ENCODE data around the gene CELSR3. TPM values are rescaled to one million over a fixed set of nuclear protein-coding genes. Genes with fewer than 3 reads are reported as not detected.

Gene CELSR3
- polyA plus RNA-seq, 2 of the 4 experiments (the other 2 are of a cell fraction), result 2.2 to 4.8 TPM

- CTCF ChIA-PET, result interaction anchor here (0.7 to 4.3 kb wide), 20 partner anchors 9 to 98 kb away, joined by 3 to 46 read pairs (median 6); partner anchors contain the start of genes CELSR3, COL7A1, TMEM89 and UCN2
- peak overlapping the region; percentile 81 for H3K4me2 ChIP-seq
- peak overlapping the region; percentile 69 to 97 for H3K27ac ChIP-seq
- peaks cover 16% of the 10 kb centered on the region for H3K4me1 ChIP-seq
- DNase-seq (ENCODE audit: low read depth in 1 of 2, low spot score in 1 of 2), result no peak
- TF ChIP-seq ELK1 (IDR thresholded peaks at IDR 0.05; ENCODE audit: low read depth, low read length), result no peak
- H3K9me3 ChIP-seq, result no peaks in the 10 kb centered on the region
- no peak for FAIRE-seq
- H3K4me3 ChIP-seq, result peak overlapping the region; percentile 82
- ATAC-seq, result no peak
- WGBS (ENCODE audit: missing lambda C conversion rate), result 70% methylated on average over 10 of the region's 10 CpGs
- POLR2A ChIA-PET, result interaction anchor here (0.6 to 2.1 kb wide), 2 partner anchors 26 to 122 kb away, joined by 3 to 9 read pairs; partner anchors contain the start of gene CELSR3
These were observed 26.5 kb downstream of the CELSR3 start for GRCh38 chr3:48636149-48636655.

GRCh38 chr3:48635222-48636021 is 27.3 kb downstream of the CELSR3 start, which contains the start of gene SLC26A6:
Gene SLC26A6, minus strand, starts transcription at chr3:48635461. Its CDS starts 68 bp downstream, at chr3:48635393.
- peak within 1 kb of the TSS; percentile 81 for H3K4me2 ChIP-seq
- ATAC-seq, result peak; percentile 90 to 97
- CTCF ChIA-PET, result interaction anchor here (0.5 to 4.3 kb wide), 30 partner anchors 9 to 177 kb away, joined by 3 to 46 read pairs (median 4); partner anchors contain the start of genes CELSR3, COL7A1, TMEM89 and UCN2
- DNase-seq (ENCODE audit: low read depth in 1 of 2, low spot score in 1 of 2), result peak; percentile 94 to 98
- WGBS (ENCODE audit: missing lambda C conversion rate), result 13% methylated on average over 7 of the region's 68 CpGs
- TF ChIP-seq POLR2A (IDR thresholded peaks at IDR 0.05; ENCODE audit: low read length), result peak; percentile 45
- peak; percentile 48 to 58 for TF ChIP-seq RAD21 (conservative IDR thresholded peaks at IDR 0.05 in 1 of 2, IDR thresholded peaks at IDR 0.05 in 1 of 2)
- TF ChIP-seq JUN (IDR thresholded peaks at IDR 0.05), result peak in 1 of 2 experiments; percentile 67; a peak in 3 of 5 replicates
- TF ChIP-seq ELK1 (IDR thresholded peaks at IDR 0.05; ENCODE audit: low read depth, low read length), result no peak
- peak; percentile 53 for TF ChIP-seq CTCF (IDR thresholded peaks at IDR 0.05)
- no peak for TF ChIP-seq FOXS1 (CRISPR knock-in tag; IDR thresholded peaks at IDR 0.05)
- no peak for TF ChIP-seq CEBPB (IDR thresholded peaks at IDR 0.05)
- TF ChIP-seq SMC3 (IDR thresholded peaks at IDR 0.05), result peak; percentile 39; the same call in 1 of the 3 replicates
- H3K4me1 ChIP-seq, result peaks cover 16% of the 10 kb centered on the region
- no peak for FAIRE-seq
- H3K4me3 ChIP-seq, result peak within 1 kb of the TSS; percentile 82
- POLR2A ChIA-PET, result interaction anchor here (0.6 to 2.1 kb wide), 4 partner anchors 10 to 162 kb away, joined by 3 to 9 read pairs (median 3); partner anchors contain the start of gene CELSR3
- peak within 1 kb of the TSS; percentile 79 to 97 for H3K27ac ChIP-seq
- no peaks in the 10 kb centered on the region for H3K9me3 ChIP-seq

- 100% methylated on average over 1 of the region's 30 CpGs for WGBS (ENCODE audit: missing lambda C conversion rate)
- Histone ChIP-seq H3K27ac (peak overlapping the region; percentile 79 to 97), H3K9me3 (no peaks in the 10 kb centered on the region), H3K4me2 (peak overlapping the region; percentile 81), H3K4me1 (peaks cover 16% of the 10 kb centered on the region), H3K4me3 (peak overlapping the region; percentile 82)
- FAIRE-seq (no peak), ATAC-seq (peak; percentile 41 to 71), DNase-seq (ENCODE audit: low read depth in 1 of 2, low spot score in 1 of 2) (peak; percentile 41 to 65)
- POLR2A ChIA-PET, result interaction anchor here (1.2 to 2.1 kb wide), 2 partner anchors 28 to 161 kb away, joined by 3 to 9 read pairs; partner anchors contain the start of gene CELSR3
- CTCF ChIA-PET, result interaction anchor here (0.5 to 4.3 kb wide), 26 partner anchors 8 to 176 kb away, joined by 3 to 46 read pairs (median 4); partner anchors contain the start of genes CELSR3, COL7A1, TMEM89 and UCN2
- TF ChIP-seq POLR2A (IDR thresholded peaks at IDR 0.05; ENCODE audit: low read length), result peak; percentile 13; the same call in 1 of the 2 replicates
- no peak for TF ChIP-seq MAZ (IDR thresholded peaks at IDR 0.05; ENCODE audit: borderline replicate concordance, low read depth, low read length)
- no peak for TF ChIP-seq RFX5 (IDR thresholded peaks at IDR 0.05)
- no peak for TF ChIP-seq JUNB (IDR thresholded peaks at IDR 0.05)
- TF ChIP-seq ELK1 (IDR thresholded peaks at IDR 0.05; ENCODE audit: low read depth, low read length), result no peak
- TF ChIP-seq HEYL (CRISPR knock-in tag; IDR thresholded peaks at IDR 0.05), result no peak
- no peak for TF ChIP-seq FOXS1 (CRISPR knock-in tag; IDR thresholded peaks at IDR 0.05)
- 0 out of 3 replicates have a peak, but pooled peaks have one; percentile 14 for TF ChIP-seq BCL3 (IDR thresholded peaks at IDR 0.05)
- TF ChIP-seq PHF8 (IDR thresholded peaks at IDR 0.05; ENCODE audit: borderline replicate concordance, low read depth), result peak; percentile 34; the same call in 1 of the 2 replicates
These were observed 27.9 kb downstream of the CELSR3 start for GRCh38 chr3:48634661-48635221.

All from A549 (cell line).